B cell (primary cell): ENCODE measurements around the gene PEX16. TPM values are rescaled to one million over a fixed set of nuclear protein-coding genes. Genes with fewer than 3 reads are reported as not detected.

ENCODE experiments used
- ATAC-seq: fragments of 200-7000 bp; cut with Tn5 transposase; one replicate; pipeline ENCODE4 v1.10.0; 2021; ENCODE audit warnings: low read depth, mild to moderate bottlenecking, moderate number of reproducible peaks, moderate library complexity
- CTCF ChIA-PET: fragments of 350-600 bp; sonication (Branson Sonifier 250); formaldehyde crosslinking; loops from one replicate; lab custom pipeline; 2021; ENCODE audit warnings: antibody characterized with exemption, inconsistent platforms; lab: Charles Lee
- POLR2A ChIA-PET: fragments of 350-600 bp; sonication (Branson Sonifier 250); formaldehyde crosslinking; loops from one replicate; lab custom pipeline; 2021; ENCODE audit warnings: antibody characterized with exemption; lab: Charles Lee
- DNase-seq: peaks from one replicate; pipeline ENCODE4 v3.0.0; 2013
- H2AFZ ChIP-seq: 2 replicates; pipeline ENCODE4 v1.6.1; 2012; ENCODE audit warnings: mild to moderate bottlenecking, low read depth, low read length; ENCODE audit not compliant: insufficient read depth, poor library complexity, severe bottlenecking
- H3K27ac ChIP-seq, 2 donors: 1 replicate in 1 of 2; 2 replicates in 1 of 2; pipeline ENCODE4 v1.5.1; 2012 to 2013; ENCODE audit warnings: low read length in 2 of 2, mild to moderate bottlenecking in 2 of 2, moderate library complexity in 1 of 2
- H3K27me3 ChIP-seq, 4 experiments: fragments of 200-600 bp in 1 of 4; sonication (generic) in 1 of 4; replicated peaks in 1 of 4; 1 replicate in 2 of 4; 2 replicates in 2 of 4; pipeline versions ENCODE4 v1.6.1 to v1.7.0; 2013 to 2016; ENCODE audit warnings: low read length in 3 of 4, mild to moderate bottlenecking in 2 of 4, mixed read lengths in 1 of 4, moderate library complexity in 1 of 4; ENCODE audit not compliant: insufficient read depth in 4 of 4, control insufficient read depth in 3 of 4; ENCODE audit errors: control extremely low read depth in 1 of 4
- H3K36me3 ChIP-seq, 2 experiments: replicated peaks in 1 of 2; 1 replicate in 1 of 2; 2 replicates in 1 of 2; pipeline versions ENCODE4 v1.6.1 to v1.7.1; 2013; ENCODE audit warnings: low read length in 1 of 2; ENCODE audit not compliant: insufficient read depth in 2 of 2, control insufficient read depth in 1 of 2; ENCODE audit errors: control extremely low read depth in 1 of 2, extremely low read depth in 1 of 2
- H3K4me1 ChIP-seq, 2 donors: fragments of 200-600 bp in 1 of 2; sonication (generic) in 1 of 2; 1 replicate in 1 of 2; 2 replicates in 1 of 2; pipeline versions ENCODE4 v1.5.1 to v1.6.1; 2013 to 2017; ENCODE audit warnings: low read length in 2 of 2; ENCODE audit not compliant: control insufficient read depth in 2 of 2, insufficient read depth in 2 of 2
- H3K4me2 ChIP-seq: replicated peaks from 2 replicates; pipeline ENCODE3; 2012; ENCODE audit warnings: mild to moderate bottlenecking, low read depth, low read length; ENCODE audit not compliant: poor library complexity, severe bottlenecking
- H3K4me3 ChIP-seq, 5 experiments: fragments of 200-600 bp in 1 of 5; sonication (generic) in 1 of 5; 1 replicate in 3 of 5; 2 replicates in 2 of 5; pipeline versions ENCODE4 v1.5.1 to v1.7.0; 2011 to 2016; ENCODE audit warnings: low read length in 4 of 5, mild to moderate bottlenecking in 4 of 5, low read depth in 2 of 5, control low read depth in 1 of 5, moderate library complexity in 1 of 5; ENCODE audit not compliant: insufficient read depth in 1 of 5; ENCODE audit errors: control extremely low read depth in 1 of 5, extremely low read depth in 1 of 5
- H3K79me2 ChIP-seq: fragments of 200-600 bp; sonication (generic); one replicate; pipeline ENCODE4 v1.6.0; 2016; ENCODE audit warnings: low read length; ENCODE audit not compliant: control insufficient read depth, insufficient read depth
- H3K9ac ChIP-seq: fragments of 200-600 bp; sonication (generic); 2 replicates; pipeline ENCODE4 v1.6.1; 2017; ENCODE audit warnings: mild to moderate bottlenecking, low read length, moderate library complexity
- H3K9me3 ChIP-seq, 3 donors: one replicate each; pipeline versions ENCODE4 v1.6.1 to v1.7.1; 2013; ENCODE audit warnings: low read length in 2 of 3; ENCODE audit not compliant: control insufficient read depth in 2 of 3, insufficient read depth in 1 of 3; ENCODE audit errors: control extremely low read depth in 1 of 3
- H4K20me1 ChIP-seq: 2 replicates; pipeline ENCODE4 v1.6.0; 2012; ENCODE audit warnings: mild to moderate bottlenecking, low read length; ENCODE audit not compliant: insufficient read depth, control insufficient read depth, poor library complexity, severe bottlenecking
- H3K27ac Mint-ChIP-seq: one replicate; pipeline ENCODE4 v1.8.0; 2021; ENCODE audit warnings: mixed read lengths
- H3K27me3 Mint-ChIP-seq: one replicate; pipeline ENCODE4 v1.8.0; 2021; ENCODE audit warnings: mixed read lengths
- H3K4me1 Mint-ChIP-seq: one replicate; pipeline ENCODE4 v1.8.0; 2021; ENCODE audit warnings: mixed read lengths
- H3K4me3 Mint-ChIP-seq: one replicate; pipeline ENCODE4 v1.8.0; 2021; ENCODE audit warnings: mixed read lengths
- H3K9me3 Mint-ChIP-seq: one replicate; pipeline ENCODE4 v1.8.0; 2022; ENCODE audit warnings: mixed read lengths; ENCODE audit not compliant: insufficient read depth
- CTCF ChIP-seq: fragments of 200-600 bp; IDR thresholded peaks from one replicate; pipeline ENCODE4 v1.8.0; 2022; ENCODE audit warnings: antibody characterized with exemption, mild to moderate bottlenecking
- EZH2 ChIP-seq: IDR thresholded peaks from 2 replicates; pipeline ENCODE4 v1.6.1; 2012; ENCODE audit warnings: borderline replicate concordance, low read depth, mild to moderate bottlenecking, moderate library complexity, low read length; ENCODE audit not compliant: insufficient read depth, poor library complexity, severe bottlenecking
- WGBS: methylation state at CpG from one replicate; pipeline ENCODE4 v1.1.5; 2013; ENCODE audit warnings: missing lambda C conversion rate; ENCODE audit not compliant: insufficient coverage; 5-methylcytosine and 5-hydroxymethylcytosine counted together
- intact Hi-C: fragments of 100-400 bp; cut with micrococcal nuclease; formaldehyde crosslinking; loops from one replicate; pipeline ENCODE4 v1.10.0; 2022
- polyA plus RNA-seq: library from polyadenylated mRNA; depleted of rRNA; stranded (reverse); fragments of >200 nt; gene quantifications from 2 replicates; pipeline ENCODE4 v1.2.3, GENCODE V29; 2012
- total RNA-seq, 2 donors: library from RNA; stranded (reverse); fragments of 120-200 nt in 1 of 2; gene quantifications; 1 replicate in 1 of 2; 2 replicates in 1 of 2; pipeline versions ENCODE4 v1.2.3 to v1.2.4, GENCODE V29; 2013 to 2022

The PEX16 gene
- total and polyA plus RNA-seq, 2 donors (not counting 1 experiment from before 2014, with no cell fraction given): 89.4 to 107 TPM

- no peak overlapping the region for H3K4me3 ChIP-seq
- Mint-ChIP-seq H3K4me1 (no peaks in the 10 kb centered on the region), H3K27me3 (no peaks in the 10 kb centered on the region), H3K27ac (no peak overlapping the region), H3K9me3 (no peaks in the 10 kb centered on the region), H3K4me3 (no peak overlapping the region)
- H3K9ac ChIP-seq: no peak overlapping the region
- H3K27ac ChIP-seq: no peak overlapping the region
- H3K36me3 ChIP-seq: peaks cover 6 to 89% of the 10 kb centered on the region in 2 experiments
- no peak overlapping the region for H2AFZ ChIP-seq
- DNase-seq (no peak), ATAC-seq (no peak)
- intact Hi-C loops: no loop called here
- CTCF ChIA-PET: interaction anchor here (1.1 to 1.7 kb wide), 2 partner anchors 9 to 143 kb away, joined by 3 to 4 read pairs; no protein-coding TSS in a partner anchor
- H3K4me1 ChIP-seq: no peaks in the 10 kb centered on the region
- no peaks in the 10 kb centered on the region for H3K9me3 ChIP-seq
- POLR2A ChIA-PET: no interaction called here
- peaks cover 20% of the 10 kb centered on the region for H4K20me1 ChIP-seq
- no peaks in the 10 kb centered on the region for H3K27me3 ChIP-seq
- no peak for TF ChIP-seq EZH2
- TF ChIP-seq CTCF: no peak
- H3K79me2 ChIP-seq: peaks cover 4% of the 10 kb centered on the region
- H3K4me2 ChIP-seq: no peak overlapping the region
These were observed 53.6 kb downstream of the PEX16 start for GRCh38 chr11:45864041-45864440.

- no peaks in the 10 kb centered on the region for H3K9me3 ChIP-seq
- peaks cover 23% of the 10 kb centered on the region for H3K79me2 ChIP-seq
- ATAC-seq (no peak), DNase-seq (no peak)
- CTCF ChIA-PET: interaction anchor here (0.8 to 2.6 kb wide), 5 partner anchors 11 to 89 kb away, joined by 3 to 8 read pairs (median 4); partner anchors contain the start of gene CRY2
- peaks cover 49% of the 10 kb centered on the region for H4K20me1 ChIP-seq
- Mint-ChIP-seq H3K4me3 (no peak overlapping the region), H3K9me3 (no peaks in the 10 kb centered on the region), H3K27me3 (no peaks in the 10 kb centered on the region), H3K4me1 (no peaks in the 10 kb centered on the region), H3K27ac (no peak overlapping the region)
- H3K36me3 ChIP-seq: peaks cover 6 to 92% of the 10 kb centered on the region in 2 experiments
- no peak overlapping the region for H3K4me3 ChIP-seq
- no peaks in the 10 kb centered on the region for H3K27me3 ChIP-seq
- H2AFZ ChIP-seq: no peak overlapping the region
- intact Hi-C loops: no loop called here
- no peaks in the 10 kb centered on the region for H3K4me1 ChIP-seq
- POLR2A ChIA-PET: no interaction called here
- WGBS: 100% methylated on average over 9 of the region's 10 CpGs
- H3K4me2 ChIP-seq: no peak overlapping the region
- H3K9ac ChIP-seq: no peak overlapping the region
- TF ChIP-seq EZH2 (no peak), CTCF (no peak)
- no peak overlapping the region for H3K27ac ChIP-seq
These were observed 56.7 kb downstream of the PEX16 start for GRCh38 chr11:45860764-45861510.
